IPS-20b (cell line): ENCODE data around the gene NAALADL1.
A peak's percentile ranks its signal among the peaks of the same experiment; 100 is the strongest.

Source experiments
- H3K27ac ChIP-seq: one replicate; pipeline ENCODE4 v1.5.1; 2013; ENCODE audit warnings: low read length
- H3K27me3 ChIP-seq: 2 replicates; pipeline ENCODE4 v1.6.1; 2013; ENCODE audit warnings: mild to moderate bottlenecking, low read length, inconsistent platforms; ENCODE audit not compliant: insufficient read depth
- H3K36me3 ChIP-seq: 2 replicates; pipeline ENCODE4 v1.6.1; 2013; ENCODE audit warnings: low read depth, mild to moderate bottlenecking, inconsistent platforms, low read length, moderate library complexity; ENCODE audit not compliant: insufficient read depth
- H3K4me1 ChIP-seq: 2 replicates; pipeline ENCODE4 v1.6.1; 2013; ENCODE audit warnings: mild to moderate bottlenecking, control low read depth, inconsistent platforms, low read length, moderate library complexity; ENCODE audit not compliant: insufficient read depth
- H3K4me3 ChIP-seq: 2 replicates; pipeline ENCODE4 v1.5.1; 2013; ENCODE audit warnings: mild to moderate bottlenecking, low read length, inconsistent platforms
- H3K9ac ChIP-seq: 2 replicates; pipeline ENCODE4 v1.6.1; 2013; ENCODE audit warnings: low read depth, mild to moderate bottlenecking, inconsistent platforms, low read length, moderate library complexity
- H3K9me3 ChIP-seq: 2 replicates; pipeline ENCODE4 v1.6.1; 2013; ENCODE audit warnings: mild to moderate bottlenecking, low read depth, low read length, inconsistent platforms; ENCODE audit not compliant: insufficient read depth

The NAALADL1 gene

DNA sequence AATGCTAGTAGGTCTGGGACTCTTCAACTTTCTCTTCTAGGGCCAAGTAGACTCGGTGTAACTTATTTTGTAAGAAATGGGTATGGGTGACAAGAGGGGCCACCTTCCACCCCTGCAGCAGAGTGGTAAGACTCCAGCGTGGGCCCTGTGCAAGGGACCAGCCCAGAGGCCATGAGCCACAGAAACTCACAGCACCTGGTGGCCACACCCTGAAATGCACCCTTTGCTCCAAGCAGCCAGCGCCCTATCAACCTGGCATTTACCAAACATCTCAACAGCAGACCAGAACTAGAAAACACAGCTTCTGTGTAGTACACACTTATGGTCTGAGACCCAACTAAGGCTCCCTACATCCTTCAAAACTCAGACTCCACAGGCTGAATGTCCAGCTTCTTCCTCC is 19.8 kb upstream of the NAALADL1 start:
- Histone ChIP-seq H3K27me3 (no peaks in the 10 kb centered on the region), H3K9ac (no peak overlapping the region), H3K4me3 (no peak overlapping the region), H3K27ac (no peak overlapping the region), H3K9me3 (no peaks in the 10 kb centered on the region), H3K4me1 (peaks cover 6% of the 10 kb centered on the region), H3K36me3 (peaks cover 71% of the 10 kb centered on the region)

DNA sequence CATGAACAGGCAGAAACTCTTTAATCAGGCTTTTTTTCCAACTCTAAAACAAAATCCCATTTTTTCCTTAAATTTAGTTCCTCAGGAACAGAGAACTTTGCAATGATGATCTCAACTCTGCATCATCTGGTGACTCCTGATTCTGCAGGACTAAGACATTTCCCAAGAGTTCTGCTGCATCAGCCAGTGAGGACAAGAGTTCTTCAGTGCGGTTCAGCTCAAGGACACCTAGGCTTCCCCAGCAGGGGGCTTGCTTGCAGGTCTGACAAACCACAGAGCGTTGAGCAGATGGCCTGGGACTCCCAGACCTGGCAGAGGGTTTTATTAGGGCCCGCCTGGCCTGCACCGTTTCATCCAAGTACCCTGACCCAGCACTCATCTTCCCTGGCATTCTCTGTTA is 19.1 kb upstream of the NAALADL1 start:
- Histone ChIP-seq H3K4me1 (no peaks in the 10 kb centered on the region), H3K36me3 (peaks cover 66% of the 10 kb centered on the region), H3K4me3 (no peak overlapping the region)

DNA sequence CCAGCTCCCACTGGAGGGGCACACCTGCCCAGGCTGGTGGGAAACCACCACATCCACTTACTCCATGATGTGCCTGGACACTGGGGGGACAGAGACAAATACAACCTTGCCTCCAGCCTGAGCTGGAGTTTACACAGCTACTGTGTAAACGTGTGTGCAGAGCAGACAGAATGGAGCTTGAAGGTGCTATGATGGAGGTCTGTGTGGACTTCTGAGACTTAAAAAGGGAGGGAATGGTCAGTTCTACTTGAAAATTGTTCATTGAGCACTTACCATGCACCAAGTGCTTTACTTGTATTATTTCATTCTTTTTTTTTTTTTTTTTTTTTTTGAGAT is 14.2 kb upstream of the NAALADL1 start:
- no peak overlapping the region for H3K4me3 ChIP-seq
- H3K4me1 ChIP-seq: no peaks in the 10 kb centered on the region; the same call in 1 of the 2 replicates
- H3K9me3 ChIP-seq: no peaks in the 10 kb centered on the region
- H3K36me3 ChIP-seq: peaks cover 21% of the 10 kb centered on the region
- H3K27me3 ChIP-seq: no peaks in the 10 kb centered on the region
- H3K27ac ChIP-seq: no peak overlapping the region
- H3K9ac ChIP-seq: no peak overlapping the region

More for the DNA sequence above, 19.1 kb upstream of the NAALADL1 start:
- Histone ChIP-seq H3K27ac (no peak overlapping the region), H3K27me3 (no peaks in the 10 kb centered on the region), H3K9ac (no peak overlapping the region), H3K9me3 (no peaks in the 10 kb centered on the region)

DNA sequence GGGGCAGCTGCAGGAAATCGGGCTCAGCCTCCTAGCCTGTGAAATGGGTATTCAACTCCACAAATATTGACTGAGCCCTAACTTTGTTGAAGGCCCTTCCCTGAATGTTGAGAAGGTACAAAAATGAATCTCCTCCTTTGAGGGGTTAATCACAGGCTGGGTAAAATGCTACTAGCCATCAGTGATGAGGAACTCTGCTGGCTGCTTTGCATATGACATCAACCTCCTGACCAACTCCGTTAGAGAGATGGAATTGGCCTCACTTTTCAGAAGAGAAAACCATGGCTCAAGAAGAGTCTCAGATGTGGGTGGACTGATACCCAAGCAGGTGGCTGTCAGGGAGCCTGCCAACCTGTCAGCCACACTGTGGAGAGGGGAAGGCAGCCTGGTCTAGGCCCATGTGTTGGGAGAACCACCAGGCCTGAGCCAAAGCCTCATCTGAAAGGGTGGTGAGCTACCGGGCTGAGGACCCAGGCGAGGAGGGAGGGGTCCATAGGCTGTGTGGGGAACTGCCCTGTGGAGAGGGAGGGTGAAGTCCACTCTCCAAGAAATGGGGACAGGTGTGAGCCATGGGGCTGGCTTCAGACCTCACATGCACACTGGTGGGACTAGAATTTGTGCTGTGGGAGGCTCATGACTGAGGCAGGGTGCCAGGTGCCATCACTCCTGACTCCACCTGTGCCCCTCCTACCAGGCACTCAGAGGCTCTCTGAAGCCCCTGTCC is 13.7 kb upstream of the NAALADL1 start:
- H3K36me3 ChIP-seq: peaks cover 16% of the 10 kb centered on the region
- no peaks in the 10 kb centered on the region for H3K27me3 ChIP-seq
- H3K4me1 ChIP-seq: no peaks in the 10 kb centered on the region; the same call in 1 of the 2 replicates
- H3K9ac ChIP-seq: no peak overlapping the region
- H3K27ac ChIP-seq: no peak overlapping the region
- H3K4me3 ChIP-seq: no peak overlapping the region
- H3K9me3 ChIP-seq: no peaks in the 10 kb centered on the region

DNA sequence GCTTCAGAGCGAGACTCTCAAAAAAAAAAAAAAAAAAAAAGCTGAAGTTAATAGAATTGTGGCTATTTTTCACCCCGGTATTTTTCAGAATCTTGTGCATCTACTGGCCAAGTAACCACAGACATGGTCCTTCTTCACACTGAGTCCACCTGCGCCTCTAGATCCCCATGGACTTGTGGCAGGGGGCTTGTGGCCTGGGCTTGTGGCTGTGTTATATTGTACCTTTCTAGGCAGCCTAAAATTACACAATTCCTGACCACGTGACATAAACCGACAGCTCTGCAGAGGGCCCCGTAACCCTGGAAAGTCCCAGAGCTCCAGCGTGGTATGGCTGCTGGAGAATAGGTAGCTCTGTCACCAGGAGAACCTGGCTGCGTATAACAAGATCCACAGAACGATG is 10.9 kb upstream of the NAALADL1 start:
- no peaks in the 10 kb centered on the region for H3K9me3 ChIP-seq
- H3K4me3 ChIP-seq: no peak overlapping the region
- H3K27ac ChIP-seq: no peak overlapping the region
- no peaks in the 10 kb centered on the region for H3K36me3 ChIP-seq
- peaks cover 4% of the 10 kb centered on the region; the same call in 1 of the 2 replicates for H3K4me1 ChIP-seq
- H3K27me3 ChIP-seq: no peaks in the 10 kb centered on the region
- H3K9ac ChIP-seq: no peak overlapping the region

DNA sequence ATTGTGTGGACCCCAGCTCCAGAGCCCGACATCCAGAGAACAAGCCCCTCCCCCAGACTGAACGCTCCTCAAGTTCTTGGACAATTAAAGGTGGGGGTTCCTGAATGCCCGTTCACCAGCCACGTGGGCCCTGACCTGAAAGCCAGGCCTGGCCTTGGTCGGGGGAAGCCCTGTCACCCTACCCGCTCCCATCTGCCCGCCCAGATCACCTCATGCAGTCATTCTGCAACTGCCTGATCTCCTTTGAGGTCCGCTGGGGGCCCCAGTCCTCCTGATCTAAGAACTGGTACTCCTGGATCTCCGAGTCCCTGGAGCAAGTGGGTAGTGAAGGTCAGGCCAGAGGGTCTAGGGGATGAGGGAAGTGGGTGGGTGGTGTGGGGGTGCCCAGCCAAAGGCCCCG is 9.1 kb upstream of the NAALADL1 start:
- Histone ChIP-seq H3K27me3 (no peaks in the 10 kb centered on the region), H3K9ac (peak overlapping the region; percentile 6; the same call in 1 of the 2 replicates), H3K4me3 (no peak overlapping the region), H3K36me3 (no peaks in the 10 kb centered on the region), H3K4me1 (peaks cover 4% of the 10 kb centered on the region; the same call in 1 of the 2 replicates), H3K27ac (no peak overlapping the region), H3K9me3 (no peaks in the 10 kb centered on the region)

DNA sequence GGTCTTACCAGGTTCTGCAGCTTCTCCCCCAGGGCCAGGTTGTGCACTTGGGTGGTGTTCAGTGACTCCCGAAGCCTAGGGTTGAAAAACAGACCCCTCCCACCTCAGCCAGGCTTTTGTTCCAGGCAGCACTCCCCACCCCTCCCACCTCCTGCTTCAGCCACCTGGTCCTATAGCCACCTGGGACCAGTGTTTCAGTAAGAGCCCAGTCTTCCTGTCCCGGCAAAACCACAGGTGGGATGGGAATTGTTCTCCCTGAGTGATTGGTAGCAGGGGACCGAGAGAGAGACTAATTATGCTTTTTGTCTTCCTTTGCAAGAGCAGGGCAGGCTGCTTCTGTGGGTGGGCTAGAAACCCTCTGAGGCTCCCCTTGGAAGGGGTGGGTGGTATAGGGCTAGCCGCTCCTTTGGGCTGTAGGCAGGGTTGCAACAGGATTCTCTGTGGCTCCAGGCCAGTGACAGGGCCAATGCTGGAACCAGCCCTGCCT is 8.5 kb upstream of the NAALADL1 start:
- H3K9ac ChIP-seq: peak overlapping the region; percentile 60; the same call in 1 of the 2 replicates
- no peaks in the 10 kb centered on the region for H3K27me3 ChIP-seq
- peaks cover 4% of the 10 kb centered on the region; the same call in 1 of the 2 replicates for H3K4me1 ChIP-seq
- H3K27ac ChIP-seq: peak overlapping the region; percentile 41
- H3K9me3 ChIP-seq: no peaks in the 10 kb centered on the region
- no peaks in the 10 kb centered on the region for H3K36me3 ChIP-seq
- peak overlapping the region; percentile 34; the same call in 1 of the 2 replicates for H3K4me3 ChIP-seq

DNA sequence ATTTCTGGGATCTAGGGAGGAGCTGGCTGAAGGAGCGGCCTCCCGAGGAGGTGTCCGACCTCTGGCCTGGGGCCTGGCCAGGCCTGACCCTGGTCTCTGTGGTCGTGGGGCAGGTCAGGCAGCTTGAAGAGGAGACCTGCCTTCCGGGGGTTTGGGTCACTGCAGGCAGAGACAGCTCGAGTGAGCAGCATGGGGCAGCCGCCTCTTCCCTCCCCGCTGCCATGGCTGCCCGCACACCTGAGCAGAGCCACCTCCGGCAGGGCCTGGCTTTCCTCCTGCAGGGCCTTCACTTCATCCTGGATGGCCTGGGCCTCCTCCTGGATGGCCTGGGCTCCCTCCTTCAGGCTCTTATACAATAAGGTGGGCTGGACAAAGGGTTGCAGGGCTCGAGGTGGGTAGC is 8.0 kb upstream of the NAALADL1 start:
- no peaks in the 10 kb centered on the region for H3K27me3 ChIP-seq
- H3K9me3 ChIP-seq: no peaks in the 10 kb centered on the region
- peaks cover 4% of the 10 kb centered on the region; the same call in 1 of the 2 replicates for H3K4me1 ChIP-seq
- peak overlapping the region; percentile 60; the same call in 1 of the 2 replicates for H3K9ac ChIP-seq
- peak overlapping the region; percentile 48 for H3K27ac ChIP-seq
- peak overlapping the region; percentile 34; the same call in 1 of the 2 replicates for H3K4me3 ChIP-seq
- H3K36me3 ChIP-seq: no peaks in the 10 kb centered on the region

DNA sequence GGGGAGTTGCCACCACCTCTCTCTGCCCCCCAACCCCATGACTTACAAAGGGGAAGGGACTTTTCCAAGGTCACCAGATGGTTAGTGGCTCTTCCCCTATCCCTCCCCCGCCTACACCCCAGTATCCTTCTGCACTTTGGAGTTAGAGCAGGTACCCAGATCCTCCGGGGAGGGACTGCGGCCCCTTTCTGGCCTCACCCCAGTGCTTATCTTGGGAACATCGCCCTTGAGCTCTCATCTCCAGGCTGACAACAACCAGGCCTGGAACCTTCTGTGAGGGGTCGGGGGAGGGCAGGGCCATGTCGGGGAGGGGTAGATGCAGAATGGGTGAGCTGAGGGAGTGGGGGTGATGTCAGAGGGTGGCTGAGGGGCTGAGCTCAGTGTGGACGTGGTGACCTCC is 7.5 kb upstream of the NAALADL1 start:
- Histone ChIP-seq H3K9me3 (no peaks in the 10 kb centered on the region), H3K4me1 (peaks cover 4% of the 10 kb centered on the region; the same call in 1 of the 2 replicates), H3K27me3 (no peaks in the 10 kb centered on the region), H3K27ac (peak overlapping the region; percentile 48), H3K4me3 (no peak overlapping the region), H3K9ac (peak overlapping the region; percentile 60; the same call in 1 of the 2 replicates), H3K36me3 (no peaks in the 10 kb centered on the region)

DNA sequence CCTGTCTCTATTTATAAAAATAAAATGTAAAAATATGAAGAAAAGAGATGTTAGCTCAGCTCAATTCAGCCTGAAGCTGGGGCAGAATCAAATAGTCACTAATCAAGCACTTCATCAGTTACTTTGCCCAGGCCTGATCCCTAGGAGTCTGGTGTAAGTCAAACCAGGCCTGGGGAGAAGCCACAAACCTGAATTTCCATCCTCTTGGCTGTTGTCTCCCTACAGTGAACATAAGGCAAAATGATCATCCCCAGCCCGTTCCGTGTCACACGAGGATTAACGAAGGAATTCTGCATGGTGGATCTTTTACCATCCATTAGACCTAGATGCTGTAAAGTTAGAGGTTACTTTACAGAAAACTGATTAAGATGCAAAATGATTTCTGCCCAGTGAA is 6.5 kb upstream of the NAALADL1 start:
- Histone ChIP-seq H3K9me3 (no peaks in the 10 kb centered on the region), H3K9ac (no peak overlapping the region), H3K36me3 (no peaks in the 10 kb centered on the region), H3K27ac (no peak overlapping the region), H3K27me3 (no peaks in the 10 kb centered on the region), H3K4me1 (peaks cover 4% of the 10 kb centered on the region; the same call in 1 of the 2 replicates), H3K4me3 (no peak overlapping the region)

DNA sequence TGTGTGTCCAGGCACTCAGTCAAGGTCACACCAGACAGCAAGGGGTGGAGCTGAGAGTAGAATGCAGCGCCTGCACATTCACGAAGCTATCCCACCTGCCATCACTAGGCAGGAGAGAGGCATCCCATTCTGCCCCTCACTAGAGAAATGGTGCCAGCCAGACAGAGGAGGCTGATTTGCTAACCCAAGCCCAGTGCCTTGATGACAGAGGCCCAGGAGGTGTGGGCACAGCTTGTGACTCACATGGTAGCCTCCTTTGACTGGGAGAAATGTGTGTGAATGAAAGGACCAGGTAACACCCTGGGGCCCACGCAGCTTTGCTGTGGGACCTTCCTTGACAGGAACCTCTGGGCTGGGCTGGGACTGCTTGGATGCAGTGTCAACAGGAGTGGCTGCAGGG is 5.2 kb upstream of the NAALADL1 start:
- Histone ChIP-seq H3K4me1 (peaks cover 4% of the 10 kb centered on the region; the same call in 1 of the 2 replicates), H3K9me3 (no peaks in the 10 kb centered on the region), H3K27me3 (no peaks in the 10 kb centered on the region), H3K27ac (no peak overlapping the region), H3K4me3 (no peak overlapping the region), H3K9ac (no peak overlapping the region), H3K36me3 (no peaks in the 10 kb centered on the region)

DNA sequence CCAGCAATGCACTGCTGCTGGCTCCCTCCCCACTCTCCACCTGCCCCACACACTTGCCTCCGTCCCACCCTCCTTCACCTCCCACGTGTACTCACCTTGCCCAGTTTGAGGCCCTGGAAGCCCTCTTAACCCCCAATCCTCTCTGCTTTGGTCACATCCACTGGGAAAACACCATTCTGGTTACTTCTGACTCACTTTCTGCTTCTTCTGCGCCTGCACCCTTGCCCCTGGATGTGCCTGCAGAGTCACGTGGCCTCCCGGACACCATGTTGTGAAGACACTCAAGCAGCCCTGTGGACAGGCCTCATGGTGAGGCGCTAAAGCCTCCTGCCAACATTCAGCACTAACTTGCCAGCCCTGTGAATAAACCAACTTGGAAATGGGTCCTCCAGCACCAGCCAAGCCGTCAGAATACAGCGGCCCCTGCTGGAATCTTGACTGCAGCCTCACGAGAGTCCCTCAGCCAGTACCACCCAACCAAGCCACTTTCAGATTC is 2.6 kb upstream of the NAALADL1 start:
- H3K4me1 ChIP-seq: peaks cover 1% of the 10 kb centered on the region; the same call in 1 of the 2 replicates
- no peak overlapping the region for H3K9ac ChIP-seq
- no peaks in the 10 kb centered on the region for H3K9me3 ChIP-seq
- H3K36me3 ChIP-seq: no peaks in the 10 kb centered on the region
- H3K27ac ChIP-seq: no peak overlapping the region
- H3K4me3 ChIP-seq: no peak overlapping the region
- no peaks in the 10 kb centered on the region for H3K27me3 ChIP-seq
